IPS DF 19.7 (cell line): ENCODE data around the gene DCHS1.

ENCODE experiments used
- DNase-seq: peaks from one replicate; pipeline ENCODE4 v3.0.0-alpha.2; 2013; ENCODE audit warnings: low read depth, low spot score

DCHS1 gene

DNA sequence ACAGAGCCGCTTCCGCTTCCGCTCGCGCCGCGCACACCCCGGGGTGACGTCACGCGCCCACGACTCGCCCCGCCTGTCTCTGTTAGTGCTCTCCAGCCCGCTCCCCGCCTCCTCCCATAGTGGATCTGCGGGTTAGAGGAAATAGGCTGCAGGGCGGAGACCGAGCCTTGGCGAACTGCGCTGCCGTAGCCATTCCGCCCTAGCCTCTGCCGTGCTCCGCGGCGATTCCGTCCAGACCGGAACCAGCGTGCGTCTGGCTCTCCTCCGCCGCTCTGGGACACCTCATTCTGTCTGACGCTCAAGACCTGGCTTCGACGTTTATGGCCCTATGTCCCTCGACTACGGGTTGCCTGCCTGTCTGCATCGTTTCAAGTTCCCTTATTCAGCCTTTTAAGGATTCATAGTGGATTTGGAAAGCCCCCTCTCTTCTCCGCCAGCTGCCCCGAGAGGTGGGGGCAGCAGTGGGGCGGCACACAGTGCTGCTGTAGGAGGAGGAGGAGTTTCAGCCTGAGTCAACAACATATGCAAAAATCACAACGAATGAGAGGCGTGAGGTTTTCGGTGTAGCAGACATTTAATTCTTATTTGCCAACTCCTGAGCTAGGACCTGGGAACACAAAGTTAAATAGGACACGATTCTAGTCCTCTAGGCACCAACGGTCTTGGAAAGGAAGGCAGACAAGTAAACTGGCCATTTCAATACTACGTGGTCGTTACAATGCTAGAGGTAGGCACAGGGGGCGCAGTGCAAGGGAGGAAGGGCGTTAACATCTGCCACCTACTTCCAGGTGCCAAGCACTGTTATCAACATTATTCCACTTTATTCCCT lies 43.2 kb downstream of the DCHS1 start, which contains the start of gene TAF10:
Gene TAF10 (minus strand): TSS at position 4 of the 829 bp plus-strand sequence. CDS start 27 bp downstream, outside the sequence.
- DNase-seq = no peak

DNA sequence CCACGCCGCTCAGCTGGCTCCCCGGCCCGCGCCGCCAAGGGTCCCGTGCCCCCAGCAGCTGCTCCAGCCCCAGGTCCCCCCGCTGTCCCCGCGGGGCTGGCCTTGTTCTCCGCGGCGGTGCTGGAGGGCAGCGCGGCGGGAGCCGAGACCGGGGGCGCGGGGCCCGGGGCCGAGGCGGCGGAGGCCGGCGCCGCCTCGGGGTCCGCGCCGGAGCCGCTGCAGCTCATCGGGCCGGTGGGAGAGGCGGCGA lies 43.7 kb downstream of the DCHS1 start:
- DNase-seq = no peak

DNA sequence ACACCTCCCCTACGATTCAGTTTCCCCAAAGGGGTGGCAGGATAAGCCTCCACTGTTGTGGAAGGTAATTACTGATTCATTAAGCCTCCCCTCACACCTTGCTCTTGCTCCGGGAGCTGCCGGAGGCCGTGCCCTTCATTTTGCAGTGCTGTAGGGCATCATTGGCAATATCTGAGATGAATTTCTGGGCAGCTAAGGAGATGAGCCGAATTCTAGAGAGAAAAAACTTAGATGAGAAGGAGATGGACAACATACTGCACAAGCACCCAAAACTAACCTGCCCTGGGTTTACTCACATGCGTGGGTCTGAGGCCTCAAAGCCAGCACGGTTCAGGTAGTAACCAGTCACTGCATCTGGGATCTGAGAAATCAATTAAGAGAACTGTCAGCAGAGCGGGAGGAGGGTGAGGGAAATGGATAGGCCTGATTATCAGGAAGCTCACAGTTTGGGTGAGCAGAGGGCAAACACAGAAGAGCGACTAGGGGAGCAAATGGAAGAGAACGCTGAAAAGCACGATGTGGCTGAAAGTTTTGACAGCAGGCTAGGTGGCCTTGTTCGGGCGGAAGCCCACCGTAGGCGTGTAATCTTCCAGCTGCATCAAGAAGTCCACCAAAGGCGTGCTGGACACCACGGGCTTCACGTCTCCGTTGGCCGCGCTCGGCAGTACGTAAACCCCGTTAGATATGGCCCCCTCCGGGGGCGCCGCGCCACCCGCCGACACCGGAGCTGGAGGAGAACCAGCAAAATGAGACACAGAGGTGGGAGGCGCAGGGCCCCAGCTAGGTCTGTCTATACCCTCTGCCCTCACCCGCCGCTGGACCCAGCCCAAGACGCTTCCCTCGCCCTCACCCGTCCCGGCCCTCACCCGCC lies 44.3 kb downstream of the DCHS1 start:
- DNase-seq = no peak

DNA sequence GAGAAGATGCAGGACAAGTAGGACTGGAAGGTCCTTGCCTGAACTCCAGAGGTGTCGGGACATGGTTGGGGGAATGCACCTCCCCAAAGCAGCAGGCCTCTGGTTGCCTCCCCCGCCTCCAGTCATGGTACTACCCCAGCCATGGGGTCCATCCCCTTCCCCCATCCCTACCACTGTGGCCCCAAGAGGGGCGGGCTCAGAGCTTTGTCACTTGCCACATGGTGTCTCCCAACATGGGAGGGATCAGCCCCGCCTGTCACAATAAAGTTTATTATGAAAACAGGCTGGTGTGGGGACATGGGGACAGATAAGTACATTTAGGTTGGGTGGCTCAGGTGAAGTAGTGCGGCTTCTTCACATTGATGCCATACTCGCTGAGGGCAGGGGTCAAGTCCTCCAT lies 45.0 kb downstream of the DCHS1 start:
- no peak for DNase-seq

DNA sequence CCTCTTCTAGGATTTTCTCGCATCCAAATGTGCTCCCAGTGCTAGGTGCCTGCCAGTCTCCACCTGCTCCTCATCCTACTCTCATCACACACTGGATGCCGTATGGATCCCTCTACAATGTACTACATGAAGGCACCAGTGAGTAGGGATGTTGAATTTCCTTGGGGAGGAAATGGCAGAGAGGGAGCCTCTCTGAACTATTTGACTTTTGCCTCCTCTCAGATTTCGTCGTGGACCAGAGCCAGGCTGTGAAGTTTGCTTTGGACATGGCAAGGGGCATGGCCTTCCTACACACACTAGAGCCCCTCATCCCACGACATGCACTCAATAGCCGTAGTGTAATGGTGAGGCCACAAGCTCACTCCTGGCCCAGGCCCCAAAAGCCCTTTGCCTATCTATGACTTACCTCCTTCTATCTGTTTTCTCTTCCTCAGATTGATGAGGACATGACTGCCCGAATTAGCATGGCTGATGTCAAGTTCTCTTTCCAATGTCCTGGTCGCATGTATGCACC lies 46.0 kb downstream of the DCHS1 start:
- no peak for DNase-seq

DNA sequence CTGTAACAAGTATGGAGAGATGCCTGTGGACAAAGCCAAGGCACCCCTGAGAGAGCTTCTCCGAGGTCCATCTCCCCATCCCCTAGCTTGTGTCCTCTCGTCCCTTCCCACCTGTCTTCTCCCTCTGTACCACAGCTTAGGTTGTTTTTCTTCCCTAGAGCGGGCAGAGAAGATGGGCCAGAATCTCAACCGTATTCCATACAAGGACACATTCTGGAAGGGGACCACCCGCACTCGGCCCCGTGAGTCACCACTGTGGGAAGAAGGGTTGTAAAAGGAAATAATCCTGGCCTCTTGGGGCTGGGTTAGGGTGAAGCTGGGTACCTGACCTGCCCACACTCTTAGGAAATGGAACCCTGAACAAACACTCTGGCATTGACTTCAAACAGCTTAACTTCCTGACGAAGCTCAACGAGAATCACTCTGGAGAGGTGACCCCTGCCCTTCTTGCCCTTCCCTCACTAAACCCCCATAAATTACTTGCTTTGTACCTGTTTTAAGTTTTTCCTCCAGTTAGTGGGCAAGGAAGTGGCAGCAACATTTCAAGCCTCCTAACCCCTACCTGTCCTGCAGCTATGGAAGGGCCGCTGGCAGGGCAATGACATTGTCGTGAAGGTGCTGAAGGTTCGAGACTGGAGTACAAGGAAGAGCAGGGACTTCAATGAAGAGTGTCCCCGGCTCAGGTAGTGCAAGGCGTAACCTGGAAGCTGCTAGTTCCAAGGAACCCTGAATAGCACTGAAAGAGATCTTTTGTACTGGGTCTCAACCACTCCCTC lies 46.7 kb downstream of the DCHS1 start:
- DNase-seq = no peak

DNA sequence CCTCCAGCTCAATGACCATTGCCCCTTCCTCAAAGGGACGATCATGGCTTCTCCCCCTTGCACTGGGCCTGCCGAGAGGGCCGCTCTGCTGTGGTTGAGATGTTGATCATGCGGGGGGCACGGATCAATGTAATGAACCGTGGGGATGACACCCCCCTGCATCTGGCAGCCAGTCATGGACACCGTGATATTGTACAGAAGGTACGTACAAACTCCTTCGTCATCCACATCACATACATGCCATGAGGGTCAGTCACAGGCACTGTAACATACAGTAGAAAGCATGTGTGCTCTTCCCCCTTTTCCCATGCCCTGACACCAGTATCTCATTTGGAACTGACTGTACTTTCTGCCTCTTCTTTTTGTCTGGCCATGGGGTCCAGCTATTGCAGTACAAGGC lies 47.6 kb downstream of the DCHS1 start:
- no peak for DNase-seq

DNA sequence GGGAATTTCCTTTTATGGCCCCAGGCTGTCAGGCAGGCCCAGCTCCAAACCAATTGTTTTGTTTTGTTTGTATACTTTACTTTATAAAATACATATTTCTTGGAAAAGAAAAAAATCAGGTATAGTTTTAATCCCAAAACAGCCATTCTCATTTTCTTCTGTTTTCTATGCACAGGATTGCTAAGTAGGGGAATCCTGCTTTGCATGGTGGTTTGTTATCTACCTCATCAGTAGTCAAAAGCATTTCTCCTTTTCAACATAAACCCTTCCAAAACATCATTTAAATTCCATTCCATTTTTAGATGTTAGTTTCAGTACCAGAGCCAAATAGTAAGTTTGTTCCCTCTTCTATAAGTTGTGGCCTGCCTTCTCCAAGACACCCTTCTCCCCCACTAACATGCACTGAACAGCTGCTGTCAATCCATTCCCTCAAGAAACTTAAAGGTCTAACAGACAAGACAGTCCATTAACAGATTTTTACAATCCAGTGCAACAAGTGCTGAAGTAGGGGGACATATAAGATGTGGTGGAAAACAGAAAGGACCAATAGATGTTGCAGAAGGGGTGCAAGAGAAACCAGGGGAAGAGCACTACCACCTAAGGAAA lies 48.3 kb downstream of the DCHS1 start:
- DNase-seq = no peak

DNA sequence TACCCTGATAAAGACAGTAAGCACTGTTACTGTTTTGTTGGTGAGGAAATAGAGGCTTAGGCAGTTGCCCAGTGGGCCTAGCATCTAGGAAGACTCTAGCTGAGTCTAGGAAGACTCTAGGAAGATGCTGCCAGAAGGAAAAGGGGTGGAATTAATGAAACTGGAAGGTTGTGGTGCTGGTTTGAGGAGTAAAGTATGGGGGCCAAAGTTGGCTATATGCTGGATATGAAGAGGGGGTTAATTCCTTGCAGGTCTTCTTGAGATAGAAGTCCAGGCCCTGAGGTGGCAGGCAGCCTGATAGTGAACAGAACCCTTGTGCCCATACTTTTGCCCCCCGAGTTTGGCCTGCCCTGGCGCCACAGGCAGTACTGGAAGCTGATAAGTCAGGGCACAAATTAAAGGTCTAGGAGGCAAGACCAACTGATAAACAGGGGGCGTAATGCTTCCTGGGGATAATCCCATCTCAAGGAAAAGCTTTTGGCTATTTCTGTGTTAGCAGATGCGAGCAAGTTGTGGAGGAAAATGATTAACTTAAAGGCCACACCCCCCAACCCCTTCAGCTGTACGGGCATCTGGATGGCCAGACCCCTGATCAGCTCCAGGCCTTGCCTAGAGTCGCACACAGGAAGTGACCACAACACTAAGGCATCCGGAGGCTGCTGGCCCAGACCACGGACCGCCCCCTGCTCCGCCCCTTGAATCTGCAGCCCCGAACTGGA lies 49.0 kb downstream of the DCHS1 start:
- DNase-seq = peak; percentile 91

DNA sequence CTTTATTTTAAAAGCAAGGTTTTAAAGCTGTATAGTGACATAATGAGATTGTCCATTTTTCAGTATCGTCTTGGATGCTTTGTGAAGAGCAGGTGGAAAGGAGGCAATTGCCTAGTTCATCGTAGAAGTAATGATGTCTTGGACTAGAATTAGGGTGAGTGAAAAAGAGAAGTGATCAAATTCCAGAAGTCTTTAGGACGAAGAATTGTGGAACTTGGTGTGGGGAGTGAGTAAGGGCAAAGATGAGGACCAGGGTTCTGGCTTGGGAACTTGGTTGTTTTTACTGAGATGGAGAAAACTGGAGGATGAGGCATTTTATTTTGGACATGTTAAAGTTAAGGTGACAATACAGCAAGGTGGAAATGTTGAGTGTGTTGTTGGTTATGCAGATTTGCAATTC lies 50.8 kb downstream of the DCHS1 start:
- no peak for DNase-seq

DNA sequence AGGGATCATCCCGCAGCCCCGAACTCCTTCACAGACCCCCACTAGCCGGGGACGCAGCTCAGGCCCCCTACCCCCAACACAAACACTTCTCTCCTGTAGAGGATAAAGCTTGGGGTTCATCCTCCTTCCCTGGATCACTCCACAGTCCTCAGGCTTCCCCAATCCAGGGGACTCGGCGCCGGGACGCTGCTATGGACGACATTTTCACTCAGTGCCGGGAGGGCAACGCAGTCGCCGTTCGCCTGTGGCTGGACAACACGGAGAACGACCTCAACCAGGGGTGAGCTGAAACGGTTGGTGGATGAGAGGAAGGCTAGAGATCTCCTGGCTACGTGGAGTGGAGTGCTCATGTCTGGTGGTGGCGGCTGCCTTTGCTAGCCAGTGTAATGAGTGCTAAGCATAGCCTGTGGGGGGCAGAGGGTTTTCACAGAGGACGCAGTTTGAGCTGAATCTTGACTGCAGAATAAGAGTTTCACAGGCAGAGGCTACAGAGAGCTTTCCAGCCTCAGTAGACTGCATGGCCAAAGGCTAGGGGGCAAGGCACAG lies 51.5 kb downstream of the DCHS1 start:
- no peak for DNase-seq

DNA sequence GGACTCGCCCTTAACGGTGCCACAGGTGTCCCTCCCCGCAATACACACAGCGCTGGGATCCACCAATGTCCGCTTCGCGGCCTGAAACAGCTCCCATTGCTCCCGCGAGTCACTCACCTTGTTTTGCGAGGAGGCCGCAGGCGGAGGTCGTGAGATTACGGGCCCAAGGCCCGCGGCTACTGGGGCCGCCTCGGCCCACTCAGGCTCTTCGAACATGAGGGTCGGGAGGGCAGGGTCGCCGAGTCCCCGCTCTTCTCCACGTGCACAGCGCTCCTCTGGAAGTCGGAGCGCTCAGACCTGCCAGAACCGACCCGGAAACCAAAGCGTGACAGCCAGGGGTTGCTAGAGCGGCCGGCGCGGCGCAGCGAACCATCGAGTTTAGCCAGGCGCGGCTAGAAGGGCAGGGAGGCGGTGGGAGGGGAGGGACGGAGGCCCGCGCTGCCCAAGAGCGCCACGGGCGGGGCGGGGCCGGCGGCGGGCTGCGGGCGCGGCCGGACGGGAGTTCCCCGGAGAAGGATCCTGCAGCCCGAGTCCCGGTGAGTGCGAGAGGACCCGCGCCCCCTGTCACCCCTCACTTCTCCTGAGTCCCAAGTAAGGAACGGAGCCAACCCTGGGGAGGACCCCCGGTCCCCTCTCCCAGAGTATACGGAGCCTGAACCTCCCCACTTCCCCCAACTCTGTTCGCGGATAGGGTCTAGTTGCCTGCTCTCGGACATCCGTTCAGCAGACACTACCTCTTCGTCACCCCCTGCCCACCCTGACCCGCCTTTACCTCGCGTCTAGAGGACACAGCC lies 52.1 kb downstream of the DCHS1 start, which contains the start of the genes ILK and RRP8:
Gene ILK (plus strand): TSS at position 488 of the 794 bp plus-strand sequence. CDS start 498 bp downstream, outside the sequence.
Gene RRP8 (minus strand): TSS at position 330 of the 794 bp plus-strand sequence. CDS start 114 bp downstream, at position 216.
- no peak for DNase-seq

DNA sequence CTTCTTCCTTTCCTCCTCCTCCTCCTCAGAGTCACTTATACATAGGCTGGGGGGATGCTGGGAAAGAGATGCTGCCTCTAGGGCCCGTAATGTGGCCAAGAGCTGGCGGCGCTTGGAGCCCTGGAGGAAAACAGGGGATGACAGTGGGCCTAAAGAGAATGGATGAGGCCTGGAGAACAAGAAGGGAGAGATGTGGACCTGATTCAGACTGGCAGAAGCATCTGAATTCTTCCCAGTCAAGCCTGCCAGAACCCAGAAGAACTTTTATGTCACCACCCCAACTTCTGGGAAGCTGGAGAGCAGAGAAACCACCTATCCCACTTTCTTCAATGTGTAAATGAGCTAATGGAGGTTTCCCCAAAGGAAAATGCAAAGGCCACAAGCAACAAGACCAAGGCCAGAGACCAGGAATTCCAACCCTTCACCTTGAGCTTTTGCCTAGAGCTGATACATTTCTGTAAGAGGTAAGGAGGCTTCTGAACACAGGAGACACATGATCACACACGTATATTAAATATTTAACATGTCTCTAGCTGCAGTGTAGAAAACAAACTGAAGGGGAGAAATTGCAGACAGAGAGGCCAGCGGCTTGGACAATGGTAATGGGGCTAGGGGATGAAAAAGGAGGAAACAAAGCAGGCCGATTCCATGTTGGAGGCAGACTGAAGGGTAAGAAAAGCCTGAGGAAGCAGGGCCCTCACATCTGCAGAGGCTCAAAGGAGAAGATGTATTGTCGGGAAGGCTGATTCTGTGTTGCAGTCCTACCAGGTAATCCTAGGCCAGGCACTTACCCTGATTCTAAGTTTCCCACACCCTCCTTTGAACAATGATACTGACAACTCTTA lies 53.3 kb downstream of the DCHS1 start:
- DNase-seq = no peak

DNA sequence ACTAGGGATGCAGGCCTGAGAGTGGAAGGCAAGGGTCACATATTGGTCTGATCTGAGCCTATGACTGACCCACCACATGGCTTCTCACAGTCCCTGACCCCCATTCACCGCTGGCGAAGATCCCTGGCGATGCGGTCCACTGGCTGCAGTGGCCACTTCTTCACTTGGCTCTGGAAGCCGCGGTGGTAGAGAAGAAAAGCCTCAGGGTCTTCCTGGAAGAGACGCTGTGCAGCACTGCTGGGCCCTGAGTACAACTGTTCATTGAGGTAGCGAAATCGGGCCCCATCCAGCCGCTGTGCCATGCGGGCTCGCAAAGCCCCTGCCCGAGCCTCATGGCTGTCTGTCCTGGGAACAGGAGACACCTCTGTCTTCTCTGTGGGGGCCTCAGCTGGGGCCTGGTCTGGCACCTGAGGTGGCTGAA lies 54.6 kb downstream of the DCHS1 start:
- no peak for DNase-seq

DNA sequence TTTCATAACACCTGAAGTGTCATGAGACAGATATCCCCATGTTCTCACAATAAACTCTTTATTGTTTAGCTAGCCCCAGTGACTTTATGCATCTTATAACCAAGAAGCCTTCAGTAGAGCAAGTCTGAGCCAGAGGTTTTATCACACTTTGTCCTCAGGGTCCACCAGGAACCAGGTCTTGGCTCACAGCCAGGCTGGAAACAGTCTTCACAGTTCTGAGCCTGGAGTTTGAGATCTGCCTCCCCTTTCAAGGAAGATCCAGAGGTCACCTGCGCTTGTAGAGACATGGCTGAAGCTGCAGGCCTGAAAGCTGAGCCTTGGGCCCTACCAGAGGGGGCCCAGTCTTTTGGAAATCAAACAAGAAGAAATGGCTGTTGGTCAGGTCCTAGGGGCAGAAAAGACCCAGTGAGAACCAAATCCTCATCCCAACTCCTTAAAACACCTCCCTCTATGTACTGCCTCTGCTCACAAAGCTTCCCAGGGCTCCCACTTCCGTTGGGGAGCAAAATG lies 55.7 kb downstream of the DCHS1 start:
- DNase-seq = no peak

DNA sequence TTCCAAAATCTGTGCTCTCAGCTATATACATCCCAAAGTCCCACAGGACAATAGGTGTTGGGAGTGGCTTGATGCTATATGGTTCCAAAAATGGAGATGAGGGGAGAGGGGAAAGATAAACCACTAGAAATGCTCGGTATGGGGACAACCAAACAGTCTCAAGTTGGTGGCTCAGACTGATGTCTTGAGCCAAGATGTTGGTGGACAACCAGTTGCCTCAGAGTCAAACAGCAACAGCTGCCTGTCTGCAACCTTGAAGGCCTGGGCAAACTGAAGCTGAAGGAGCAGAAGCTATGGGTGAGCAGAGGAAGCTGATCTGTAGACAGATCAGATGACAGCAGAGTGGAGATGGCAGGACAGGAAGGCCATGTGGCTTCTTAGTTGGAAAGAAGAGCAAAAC lies 56.2 kb downstream of the DCHS1 start:
- DNase-seq = no peak

DNA sequence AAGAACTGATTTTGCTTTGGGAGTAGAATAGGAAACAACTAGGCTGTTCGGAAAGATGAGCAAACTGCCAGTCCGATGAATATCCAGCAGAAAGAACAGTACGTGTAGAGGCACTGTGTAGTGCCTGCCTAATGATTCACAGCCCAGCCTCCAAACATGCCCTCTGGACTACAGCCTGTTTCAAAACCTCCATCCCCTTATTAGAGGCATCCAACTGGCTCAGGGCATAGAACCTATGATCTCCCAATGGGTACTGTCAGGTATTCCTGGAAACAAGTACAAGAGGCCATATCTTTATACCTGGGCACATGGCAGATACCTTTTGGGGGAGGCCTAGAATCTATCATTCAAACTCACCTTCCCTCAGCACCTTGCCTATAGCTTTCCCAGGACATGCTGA lies 57.1 kb downstream of the DCHS1 start:
- DNase-seq = no peak

DNA sequence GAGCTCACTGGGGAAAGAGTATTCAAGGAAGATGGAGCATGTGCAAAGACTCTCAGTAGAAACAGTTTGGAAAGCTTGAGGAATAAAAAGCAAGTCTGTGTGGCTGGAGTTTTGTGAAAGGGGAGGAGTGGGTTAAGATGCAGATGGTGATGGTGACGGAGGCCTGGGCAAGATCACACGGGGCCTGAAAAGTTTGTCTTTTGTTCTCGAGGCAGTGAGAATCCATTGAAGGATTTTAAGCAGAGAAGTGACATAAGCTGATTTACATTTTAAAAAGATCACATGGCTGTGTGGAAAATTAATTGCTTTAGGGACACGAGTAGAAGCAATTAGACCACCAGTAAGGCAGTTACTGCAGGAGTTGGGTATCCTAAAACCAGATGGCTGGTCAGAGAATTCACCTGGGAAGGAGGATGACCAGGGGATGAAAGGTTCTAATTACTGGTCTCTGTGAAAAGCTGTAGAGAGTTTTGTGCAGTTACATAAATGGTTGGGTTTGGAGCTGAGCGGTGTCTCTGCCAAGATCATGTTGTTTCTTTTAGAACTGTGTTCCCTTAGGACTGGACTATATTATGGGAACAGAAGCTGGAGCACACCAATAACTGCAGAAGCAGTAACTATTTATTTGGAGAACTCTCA lies 59.3 kb downstream of the DCHS1 start:
- DNase-seq = no peak
